A204.1 (cell line): ENCODE data around the gene MTRF1.
"Not testable (repeated sequence)": the region's sequence is repeated elsewhere in the genome, so short reads cannot be mapped to it uniquely, and the experiment has no call there.

Source experiments
- FAIRE-seq: peaks from 2 replicates; lab custom pipeline; 2012; peaks lifted over from hg19 to GRCh38; lab: Jason Lieb, UNC

MTRF1 gene

DNA sequence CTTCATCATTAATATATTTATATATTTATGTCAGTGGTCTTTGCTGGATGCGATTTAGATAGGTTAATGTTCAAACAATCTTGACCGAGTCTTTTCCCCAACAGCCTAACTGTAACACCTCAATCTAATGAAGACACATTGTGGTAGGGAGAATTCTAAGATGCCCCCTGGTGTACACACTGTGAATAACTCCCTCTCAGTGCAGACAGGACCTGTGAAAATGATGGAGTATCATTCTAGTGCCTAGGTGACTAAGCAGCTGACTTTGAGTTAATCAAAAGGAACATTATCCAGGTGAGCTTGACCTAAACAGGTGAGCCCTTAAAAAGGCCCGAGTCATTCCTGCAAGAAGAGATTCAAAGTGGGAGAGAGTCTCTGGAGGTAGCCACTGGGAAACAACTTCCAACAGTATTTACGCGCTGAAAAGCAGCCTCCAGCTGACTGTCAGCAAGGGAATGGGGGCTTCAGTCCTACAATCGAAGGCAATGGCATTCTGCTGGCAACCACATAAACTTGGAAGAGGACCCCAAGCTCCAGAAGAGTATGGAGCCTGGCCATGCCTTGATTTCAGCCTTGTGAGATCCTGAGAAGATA, 41.0 kb downstream of the MTRF1 start:
- peak; percentile 89 for FAIRE-seq

DNA sequence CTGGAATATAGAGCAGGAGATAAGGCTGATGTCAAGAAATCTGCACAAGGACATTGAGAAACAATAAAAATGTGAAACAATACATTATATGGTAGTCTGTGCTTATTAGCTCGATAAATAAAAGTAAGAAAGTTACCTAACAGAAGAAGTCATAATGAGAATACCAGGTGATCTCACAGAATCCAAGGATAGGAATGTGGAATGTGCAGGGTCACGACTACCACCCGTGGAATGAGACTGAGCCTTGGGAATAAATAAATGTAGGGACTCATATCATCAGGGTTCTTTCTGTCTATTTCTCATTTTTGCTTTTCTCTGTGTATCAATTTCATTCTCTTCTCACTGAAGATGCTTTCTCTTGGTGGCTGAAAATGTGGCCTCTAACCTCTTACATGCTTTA, 43.0 kb downstream of the MTRF1 start:
- no peak for FAIRE-seq

DNA sequence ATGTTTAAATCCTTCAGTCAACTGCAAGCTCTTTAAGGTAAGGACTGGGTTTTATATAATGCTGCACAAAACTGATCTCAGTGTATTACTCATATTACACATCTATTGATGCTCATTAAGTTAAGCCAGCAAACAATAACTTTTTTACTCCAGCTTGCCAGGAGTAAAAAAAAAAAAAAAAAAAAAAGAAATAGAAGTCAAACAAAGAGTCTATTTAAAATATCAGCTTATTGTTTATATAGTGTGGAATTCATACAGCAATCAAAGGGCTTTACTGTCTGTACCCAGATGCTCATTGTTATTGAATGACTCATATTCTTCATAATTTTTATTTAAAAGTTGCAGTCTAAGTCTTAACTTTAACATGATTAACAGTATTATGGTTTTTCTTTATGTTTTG, 47.2 kb downstream of the MTRF1 start:
- peak; percentile 46 for FAIRE-seq

DNA sequence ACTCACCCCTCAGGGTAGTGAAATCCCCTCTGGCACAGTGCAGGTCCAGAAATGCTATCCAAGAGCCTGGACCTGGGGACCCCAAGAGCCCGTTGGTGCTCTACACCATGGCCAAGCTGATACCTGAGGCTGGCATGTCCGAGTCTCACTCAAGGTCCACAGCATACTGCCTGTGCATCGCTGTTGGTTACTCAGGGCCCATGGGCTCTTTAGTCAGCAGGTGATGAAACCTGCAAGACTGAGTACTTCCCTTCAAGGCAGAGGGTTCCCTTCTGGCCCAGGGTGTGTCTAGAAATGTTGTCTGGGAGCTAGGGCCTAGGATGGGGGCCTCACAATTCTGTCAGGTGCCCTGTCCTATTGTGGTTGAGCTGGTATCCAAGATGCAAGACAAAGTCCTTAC, 49.5 kb downstream of the MTRF1 start:
- no peak for FAIRE-seq

DNA sequence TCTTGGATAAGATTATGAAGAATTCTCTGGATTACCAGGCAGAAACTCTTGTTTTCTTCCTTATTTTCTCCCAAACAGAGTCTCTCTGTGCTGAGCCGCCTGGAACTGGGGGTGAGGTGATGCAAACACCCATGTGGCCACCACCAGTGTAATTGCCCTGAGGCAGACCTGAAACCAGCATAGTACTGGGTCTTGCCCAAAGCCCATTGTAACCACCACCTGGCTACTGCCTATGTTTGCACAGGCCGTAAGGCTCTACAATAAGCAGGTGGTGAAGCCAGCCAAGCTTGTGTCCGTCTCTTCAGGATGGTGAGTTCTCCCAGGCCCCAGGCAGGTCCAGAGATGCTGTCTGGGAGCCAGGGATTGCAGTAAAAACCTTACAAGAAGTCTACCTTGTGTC, 50.1 kb downstream of the MTRF1 start:
- no peak for FAIRE-seq

DNA sequence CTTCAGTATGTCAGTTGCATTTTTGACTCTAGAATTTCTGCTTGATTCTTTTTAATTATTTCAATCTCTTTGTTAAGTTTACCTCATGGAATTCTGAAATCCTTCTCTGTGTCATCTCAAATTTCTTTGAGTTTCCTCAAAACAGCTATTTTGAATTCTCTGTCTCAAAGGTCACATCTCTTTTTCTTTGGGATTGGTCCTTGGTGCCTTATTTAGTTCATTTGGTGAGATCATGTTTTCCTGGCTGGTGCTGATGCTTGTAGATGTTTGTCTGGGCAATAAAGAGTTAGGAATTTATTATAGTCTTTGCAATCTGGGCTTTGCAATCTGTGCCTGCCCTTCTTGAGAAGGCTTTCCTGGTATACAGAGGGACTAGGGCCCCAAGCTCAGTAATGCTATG, 50.5 kb downstream of the MTRF1 start:
- FAIRE-seq, result no peak

DNA sequence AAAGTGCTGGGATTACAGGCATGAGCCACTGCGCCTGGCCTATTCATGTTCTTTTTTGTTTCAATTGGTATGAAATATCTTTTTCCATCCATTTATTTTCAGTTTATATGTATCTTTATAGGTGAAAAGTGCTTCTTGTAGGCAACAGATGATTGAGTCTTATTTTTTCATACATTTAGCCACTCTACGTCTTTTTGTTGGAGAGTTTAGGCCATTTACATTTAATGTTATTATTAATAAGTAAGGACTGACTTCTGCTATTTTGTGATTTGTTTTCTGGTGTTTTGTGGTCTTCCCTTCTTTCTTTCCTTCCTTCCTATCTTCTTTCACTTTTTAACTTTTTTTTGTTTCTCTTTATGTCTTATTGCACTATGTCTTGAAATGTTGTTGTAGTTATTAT, 52.3 kb downstream of the MTRF1 start:
- FAIRE-seq, result no peak

DNA sequence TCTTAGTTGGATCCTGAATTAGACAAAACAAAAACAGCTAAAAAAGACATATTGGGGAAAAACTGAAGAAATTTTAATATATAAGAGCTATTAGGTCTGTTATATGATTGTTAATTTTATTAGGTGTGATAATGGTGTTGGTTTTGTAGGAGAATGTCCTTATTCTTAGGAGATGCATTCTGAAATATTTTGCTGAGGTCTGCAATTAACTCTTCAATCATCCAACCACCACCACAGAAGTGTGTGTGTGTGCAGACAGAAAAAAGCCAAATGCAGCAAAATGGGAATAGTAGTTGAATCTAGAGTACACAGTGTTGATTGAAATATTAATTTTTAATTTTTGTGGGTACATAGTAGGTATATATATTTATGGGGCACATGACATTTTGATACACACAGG, 56.9 kb downstream of the MTRF1 start:
- no peak for FAIRE-seq

DNA sequence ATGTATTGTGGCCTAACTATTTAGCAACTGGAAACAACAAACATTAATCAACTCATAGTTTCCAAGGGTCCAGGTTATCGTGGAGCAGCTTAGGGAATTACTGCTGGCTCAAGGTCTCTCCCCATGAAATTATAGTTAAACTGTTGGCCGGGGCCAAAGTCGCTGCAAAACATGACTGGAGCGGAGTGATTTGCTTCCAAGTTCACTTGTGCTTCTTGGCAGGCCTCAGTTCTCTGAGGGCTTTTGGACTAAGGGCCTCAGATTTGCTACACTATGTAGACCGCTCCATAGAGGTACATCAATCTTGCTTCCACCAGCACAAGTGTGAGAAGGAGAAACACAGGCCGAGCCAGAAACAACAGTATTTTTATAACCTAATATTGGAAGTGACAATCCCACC, 59.6 kb downstream of the MTRF1 start:
- FAIRE-seq, result no peak

DNA sequence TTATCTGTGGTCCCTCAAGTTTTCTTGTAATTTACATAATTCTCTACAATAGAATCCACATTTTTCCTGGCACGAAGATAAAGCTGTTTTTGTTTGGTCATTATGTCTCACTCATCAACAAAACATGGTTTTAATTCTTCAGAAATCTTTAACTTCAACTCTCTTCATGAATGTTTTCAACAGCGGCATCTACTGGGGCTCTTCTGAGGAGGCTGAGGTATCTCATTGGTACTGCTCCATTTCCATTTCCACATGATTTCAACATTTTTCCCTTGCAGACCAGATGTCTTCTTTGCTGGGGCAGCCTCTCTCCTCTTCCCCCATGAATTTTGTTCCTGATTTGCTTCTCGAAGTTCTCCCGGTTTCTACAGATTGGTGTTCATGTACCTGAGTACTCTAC, 63.2 kb downstream of the MTRF1 start:
- FAIRE-seq, result no peak

DNA sequence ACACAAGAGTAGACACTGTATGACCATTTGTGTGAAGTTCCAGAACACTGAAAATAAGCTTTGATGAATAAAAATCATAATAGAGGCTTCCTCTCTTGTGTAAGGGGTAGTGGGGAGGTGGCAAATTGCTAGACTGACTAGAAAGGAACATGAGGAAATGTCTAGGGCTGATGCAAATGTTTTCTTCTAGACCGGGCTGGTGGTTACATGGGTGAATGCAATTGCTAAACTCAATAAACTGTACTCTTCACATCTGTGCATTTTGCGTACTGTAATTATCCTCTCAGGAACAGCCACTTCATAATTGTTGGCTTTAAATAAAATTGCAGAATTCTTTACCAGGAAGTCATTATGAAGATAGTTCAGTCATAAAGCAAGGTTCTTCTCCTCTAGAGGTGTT, 63.9 kb downstream of the MTRF1 start:
- no peak for FAIRE-seq

DNA sequence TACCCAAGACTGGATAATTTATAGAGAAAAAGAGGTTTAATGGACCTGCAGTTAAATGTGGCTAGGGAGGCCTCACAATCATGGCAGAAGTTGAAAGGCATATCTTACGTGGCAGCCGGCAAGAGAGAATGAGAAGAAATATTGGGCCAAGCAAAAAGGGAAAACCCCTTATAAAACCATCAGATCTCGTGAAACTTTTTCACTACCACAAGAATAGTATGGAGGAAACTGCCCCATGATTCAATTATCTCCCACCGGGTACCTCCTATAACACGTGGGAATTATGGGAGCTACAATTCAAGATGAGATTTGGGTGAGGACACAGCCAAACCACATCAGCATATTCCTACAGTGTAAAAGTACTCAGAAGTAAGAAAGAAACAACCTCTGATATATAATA, 64.3 kb downstream of the MTRF1 start:
- no peak for FAIRE-seq

DNA sequence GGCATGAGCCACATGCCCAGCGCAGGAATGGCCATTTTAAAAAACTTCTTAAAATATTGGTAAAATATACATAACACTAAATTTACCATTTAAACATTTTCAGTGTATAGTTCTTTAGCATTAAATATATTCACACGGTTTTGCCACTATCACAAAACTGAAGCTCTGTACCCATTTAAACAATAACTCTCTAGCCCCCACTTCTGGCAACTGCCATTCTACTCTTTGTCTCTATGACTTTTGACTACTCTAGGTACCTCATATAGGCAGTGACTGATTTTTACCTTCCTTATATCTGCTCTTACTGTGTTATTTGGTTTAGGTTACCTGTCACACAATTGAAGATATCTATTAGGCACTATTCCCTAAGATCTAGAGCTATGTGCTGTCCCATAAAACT, 66.8 kb downstream of the MTRF1 start:
- FAIRE-seq, result no peak

DNA sequence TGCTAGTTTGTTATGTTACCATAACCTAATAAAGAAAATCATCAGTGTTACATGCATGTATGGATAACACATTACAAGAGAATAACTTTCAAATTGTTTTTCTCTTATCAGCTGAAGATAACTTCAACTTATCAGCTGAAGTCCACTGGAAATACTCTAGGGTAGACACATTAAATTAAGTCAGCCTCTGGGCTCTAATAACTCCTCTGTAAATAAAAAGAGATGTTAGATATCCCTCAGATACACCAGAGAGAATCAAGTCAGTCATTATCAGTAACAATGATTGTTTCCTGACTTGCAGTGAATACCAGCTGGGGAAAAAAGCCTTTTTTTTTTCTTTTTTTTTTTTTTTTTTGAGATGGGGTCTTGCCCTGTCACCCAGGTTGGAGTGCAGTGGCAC, 67.4 kb downstream of the MTRF1 start:
- FAIRE-seq, result no peak

DNA sequence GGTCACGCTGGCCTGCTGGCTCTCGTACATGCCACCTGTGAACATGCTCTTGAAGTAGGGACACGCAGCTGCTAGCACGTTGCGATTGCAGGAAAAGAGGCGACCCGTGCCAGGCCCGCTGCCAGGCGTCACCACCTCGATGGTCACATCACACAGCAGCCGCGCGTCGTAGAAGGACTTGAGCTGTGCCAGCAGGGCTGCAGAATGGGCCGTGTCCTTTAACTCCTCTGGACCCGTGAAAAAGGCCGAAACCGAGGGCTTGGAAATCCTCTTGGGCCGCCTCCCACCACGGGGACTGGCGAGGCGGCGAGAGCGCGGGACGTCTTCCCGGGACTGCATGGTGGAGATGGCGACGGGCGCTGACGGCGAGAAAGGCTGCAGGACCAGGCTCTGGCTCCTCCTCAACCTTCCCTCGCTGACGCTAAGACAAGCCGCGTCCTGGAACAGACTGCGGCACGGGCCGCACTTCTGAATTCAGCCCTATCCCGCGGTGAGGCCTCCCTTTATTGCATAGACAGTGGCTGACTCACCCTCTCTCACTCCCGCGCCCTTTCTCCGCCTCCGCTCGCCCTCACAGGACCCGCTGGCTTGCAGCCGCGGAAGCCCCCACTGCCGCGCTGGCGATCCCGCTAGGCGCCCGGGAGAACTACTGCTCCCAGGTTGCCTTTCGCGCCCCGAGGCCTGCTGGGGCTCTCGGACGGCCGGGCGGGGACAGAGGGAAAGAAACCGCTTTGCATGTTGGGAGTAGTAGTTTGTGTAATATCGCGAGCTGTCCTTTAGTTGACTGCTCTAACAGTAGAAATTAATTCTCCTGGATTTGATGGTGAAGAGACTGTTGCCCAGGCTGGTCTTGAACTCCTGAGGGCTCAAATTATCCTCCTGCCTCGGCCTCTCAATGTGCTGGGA, 69.2 kb downstream of the MTRF1 start, which contains the start of gene KBTBD7:
TSS of gene KBTBD7 (minus strand) at position 651 of the 906 bp plus-strand sequence. CDS start at position 339, 312 bp downstream.
- no peak for FAIRE-seq

DNA sequence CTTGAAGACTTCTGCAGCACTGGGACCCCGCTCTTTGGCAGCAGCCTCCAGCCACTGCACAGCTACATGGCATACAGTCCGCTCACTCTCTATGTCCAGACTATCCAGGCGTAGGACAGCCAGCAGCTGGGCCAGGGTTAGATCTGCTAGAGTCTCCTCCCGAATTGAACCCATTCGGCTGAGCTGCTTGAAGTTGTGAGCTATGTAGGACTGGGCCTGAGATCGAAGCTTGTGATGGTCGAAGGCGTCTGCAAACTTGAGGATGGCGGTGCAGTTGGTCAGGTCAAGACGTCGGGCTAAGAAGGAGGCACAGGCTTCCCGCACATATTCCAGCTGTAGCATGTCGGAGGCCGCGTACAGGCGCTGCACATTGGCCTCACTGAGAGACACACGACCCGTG, 69.9 kb downstream of the MTRF1 start:
- no peak for FAIRE-seq

DNA sequence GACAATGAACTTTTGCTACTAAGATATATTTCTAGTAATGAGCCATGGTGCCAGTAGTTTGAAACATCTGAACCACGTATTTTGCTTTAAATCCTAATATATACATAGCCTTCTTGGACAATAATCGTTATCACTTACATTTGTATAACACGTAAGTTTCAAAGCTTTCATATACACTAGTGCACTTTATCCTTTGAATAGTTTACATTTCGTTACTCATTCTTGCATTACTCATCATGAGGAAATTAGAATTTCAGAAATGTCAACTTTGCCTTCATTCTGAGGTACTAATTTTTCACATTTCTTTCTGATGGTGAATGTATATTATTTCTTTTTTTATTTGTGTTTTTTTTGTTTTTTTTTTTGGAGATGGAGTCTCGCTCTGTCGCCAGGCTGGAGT, 74.8 kb downstream of the MTRF1 start:
- FAIRE-seq, result no peak

DNA sequence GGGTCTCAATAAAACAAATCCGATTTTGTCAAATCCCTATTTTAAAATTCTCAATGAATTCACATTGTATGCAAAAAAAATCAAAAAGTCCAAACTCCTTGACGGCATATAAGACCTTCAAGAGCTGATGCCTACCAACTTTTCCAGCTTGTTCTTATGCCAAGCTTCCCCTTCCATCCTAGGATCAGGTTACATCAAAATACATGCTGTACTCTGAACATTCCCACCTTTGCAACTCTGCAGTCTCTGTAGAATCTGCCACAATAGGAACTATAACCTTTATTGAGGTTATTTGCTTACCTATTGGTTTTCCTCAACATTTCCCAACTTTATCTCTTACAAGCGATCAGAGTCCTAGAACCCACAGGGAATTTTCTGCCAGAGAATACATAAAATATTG, 76.9 kb downstream of the MTRF1 start:
- FAIRE-seq, result no peak

DNA sequence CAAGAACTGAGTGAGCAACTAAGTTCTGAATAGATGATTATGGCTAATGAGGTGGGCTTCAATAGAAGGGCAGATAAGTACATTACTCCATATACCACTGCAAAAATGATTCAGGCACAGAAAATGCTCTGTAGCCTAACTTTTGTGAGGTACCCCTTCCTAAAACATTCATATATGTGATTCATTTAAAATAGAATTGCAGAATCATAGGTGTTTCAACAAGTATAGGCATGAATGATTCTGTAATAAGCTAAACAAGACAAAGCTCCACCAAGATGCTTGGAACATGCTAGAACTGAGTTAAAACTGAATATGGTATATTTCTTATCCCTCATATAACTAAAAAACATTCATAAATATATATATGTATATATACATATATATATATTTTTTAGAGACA, 81.1 kb downstream of the MTRF1 start:
- no peak for FAIRE-seq

DNA sequence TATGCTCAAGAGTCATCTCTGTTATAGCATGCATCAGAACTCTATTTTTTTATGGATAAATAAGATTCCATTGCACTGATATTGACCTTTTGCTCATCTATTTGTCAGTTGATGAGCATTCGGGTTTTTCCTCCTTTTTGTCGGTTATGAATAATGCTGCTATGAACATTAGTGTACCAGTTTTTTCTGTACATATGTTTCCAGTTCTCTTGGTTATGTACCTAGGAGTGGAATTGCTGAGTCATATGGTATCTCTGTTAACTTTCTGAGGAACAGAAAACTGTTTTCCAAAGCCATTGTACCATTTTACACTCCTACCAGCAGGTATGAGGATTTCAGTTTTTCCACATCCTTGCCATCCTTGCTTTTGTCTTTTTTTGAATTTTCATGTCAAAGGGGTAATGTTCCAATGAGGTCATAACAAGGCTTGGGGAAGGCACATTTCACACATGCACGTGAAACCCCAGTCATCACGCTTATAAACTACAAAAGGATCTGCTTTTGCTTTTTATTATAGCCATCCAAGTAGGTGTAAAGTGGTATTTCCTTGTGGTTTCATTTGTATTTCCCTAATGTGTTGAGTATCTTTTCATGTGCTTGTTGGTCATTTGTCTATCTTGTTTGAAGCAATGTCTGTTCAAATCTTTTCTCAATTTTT, 83.7 kb downstream of the MTRF1 start:
- FAIRE-seq, result no peak

DNA sequence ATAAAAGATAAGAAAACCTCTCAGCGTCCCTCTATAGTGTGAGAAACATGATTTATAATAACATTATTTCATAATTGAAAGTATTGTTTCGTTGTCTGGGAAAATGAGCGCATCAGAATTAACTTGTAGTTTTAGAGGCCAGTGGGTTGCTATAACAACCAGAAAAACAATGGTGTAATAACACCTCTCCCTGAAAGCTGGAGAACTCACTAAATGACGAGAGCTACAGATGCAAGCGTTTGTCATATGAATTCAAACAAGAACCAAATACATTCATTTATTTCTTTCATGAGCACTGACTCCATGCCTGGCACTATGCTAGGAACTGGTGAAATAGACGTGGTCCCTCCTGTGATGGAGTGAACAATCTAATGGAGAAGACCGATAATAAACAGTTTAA, 85.3 kb downstream of the MTRF1 start:
- no peak for FAIRE-seq

DNA sequence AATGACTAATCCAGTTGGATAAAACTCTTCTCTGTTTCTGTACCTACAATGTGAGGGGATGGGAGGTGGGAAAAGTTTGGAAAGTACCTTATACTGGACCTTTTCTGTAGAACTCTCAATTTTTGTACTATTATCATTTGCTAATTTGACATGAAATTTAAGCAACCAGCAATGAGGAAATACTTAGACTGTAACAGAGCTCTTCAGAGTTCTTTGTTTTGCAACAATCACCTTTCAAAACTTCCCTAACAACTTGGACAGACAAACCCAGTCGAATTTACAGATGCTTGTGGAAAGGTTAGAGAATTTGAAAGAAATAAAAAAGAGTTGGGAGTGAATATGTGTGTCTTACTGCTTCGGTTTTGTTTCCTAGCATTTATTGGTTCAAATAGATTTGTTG, 85.8 kb downstream of the MTRF1 start:
- no peak for FAIRE-seq

DNA sequence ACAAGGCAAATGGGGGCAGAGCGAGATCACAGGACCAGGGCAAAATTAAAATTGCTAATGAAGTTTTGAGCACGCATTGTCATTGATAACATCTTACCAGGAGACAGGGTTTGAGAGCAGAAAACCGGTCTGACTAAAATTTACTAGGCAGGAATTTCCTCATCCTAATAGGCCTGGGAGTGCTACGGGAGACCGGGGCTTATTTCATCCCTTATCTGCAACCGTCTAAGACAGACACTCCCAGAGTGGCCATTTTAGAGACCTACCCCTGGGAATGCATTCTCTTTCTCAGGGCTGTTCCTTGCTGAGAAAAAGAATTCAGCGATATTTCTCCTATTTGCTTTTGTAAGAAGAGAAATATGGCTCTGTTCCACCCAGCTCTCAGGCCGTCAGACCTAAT, 87.8 kb downstream of the MTRF1 start:
- FAIRE-seq, result not testable (repeated sequence)
